Stomach (tissue), 4 donors: ENCODE measurements around the gene TRIM14.

Experiments
- EP300 ChIP-seq: sonication (generic); formaldehyde crosslinking; IDR thresholded peaks from one replicate; pipeline ENCODE4 v1.6.1; 2017; ENCODE audit warnings: antibody characterized with exemption
- POLR2A ChIP-seq, 4 donors: fragments of 450-650 bp; IDR thresholded peaks; one replicate each; pipeline ENCODE4 v1.6.1; 2016; ENCODE audit warnings: antibody characterized with exemption in 4 of 4, control low read depth in 2 of 4, mild to moderate bottlenecking in 1 of 4, moderate library complexity in 1 of 4
- POLR2AphosphoS5 ChIP-seq, 3 donors: sonication (generic); formaldehyde crosslinking; IDR thresholded peaks; one replicate each; pipeline ENCODE4 v1.6.1; 2016; ENCODE audit warnings: antibody characterized with exemption in 3 of 3
- TF ChIP-seq, protein P1 (sequence below), 7 experiments: fragments of 450-650 bp in 4 of 7; fragments of 200-600 bp in 3 of 7; sonication (generic) in 3 of 7; IDR thresholded peaks; one replicate each; pipeline ENCODE4 v1.5.1; 2016 to 2019; ENCODE audit warnings: antibody characterized with exemption in 7 of 7, control low read depth in 2 of 7, mild to moderate bottlenecking in 1 of 7

DNA sequence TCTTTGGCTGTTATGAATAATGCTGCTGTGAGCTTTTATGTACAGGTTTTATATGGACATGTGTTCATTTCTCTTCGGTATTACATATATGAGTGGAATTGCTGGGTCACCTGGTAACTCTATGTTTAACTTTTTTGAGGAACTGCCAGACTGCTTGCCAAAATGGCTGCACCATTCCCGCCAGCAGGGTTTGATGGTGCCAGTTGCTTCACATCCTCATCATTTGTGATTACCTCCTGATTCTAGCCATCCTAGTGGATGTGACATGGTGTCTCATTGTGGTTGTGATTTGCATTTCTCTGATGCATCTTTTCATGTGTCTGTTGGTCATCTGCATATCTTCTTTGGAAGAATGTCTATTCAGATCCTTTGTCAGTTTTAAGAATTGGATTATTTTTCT, 51.8 kb downstream of the TRIM14 start:
- TF ChIP-seq EP300: no peak
- no peak for TF ChIP-seq POLR2A (IDR thresholded peaks at IDR 0.05)
- TF ChIP-seq, protein P1, sequence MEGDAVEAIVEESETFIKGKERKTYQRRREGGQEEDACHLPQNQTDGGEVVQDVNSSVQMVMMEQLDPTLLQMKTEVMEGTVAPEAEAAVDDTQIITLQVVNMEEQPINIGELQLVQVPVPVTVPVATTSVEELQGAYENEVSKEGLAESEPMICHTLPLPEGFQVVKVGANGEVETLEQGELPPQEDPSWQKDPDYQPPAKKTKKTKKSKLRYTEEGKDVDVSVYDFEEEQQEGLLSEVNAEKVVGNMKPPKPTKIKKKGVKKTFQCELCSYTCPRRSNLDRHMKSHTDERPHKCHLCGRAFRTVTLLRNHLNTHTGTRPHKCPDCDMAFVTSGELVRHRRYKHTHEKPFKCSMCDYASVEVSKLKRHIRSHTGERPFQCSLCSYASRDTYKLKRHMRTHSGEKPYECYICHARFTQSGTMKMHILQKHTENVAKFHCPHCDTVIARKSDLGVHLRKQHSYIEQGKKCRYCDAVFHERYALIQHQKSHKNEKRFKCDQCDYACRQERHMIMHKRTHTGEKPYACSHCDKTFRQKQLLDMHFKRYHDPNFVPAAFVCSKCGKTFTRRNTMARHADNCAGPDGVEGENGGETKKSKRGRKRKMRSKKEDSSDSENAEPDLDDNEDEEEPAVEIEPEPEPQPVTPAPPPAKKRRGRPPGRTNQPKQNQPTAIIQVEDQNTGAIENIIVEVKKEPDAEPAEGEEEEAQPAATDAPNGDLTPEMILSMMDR (IDR thresholded peaks at IDR 0.05): no peak
- TF ChIP-seq POLR2AphosphoS5 (IDR thresholded peaks at IDR 0.05): no peak
